Cerebellar nuclear complex (tissue), 1 donor: Measurements from ENCODE around the gene KRTAP19-3.
"Not testable (repeated sequence)": the region's sequence is repeated elsewhere in the genome, so short reads cannot be mapped to it uniquely, and the experiment has no call there.

Source experiments
- DNase-seq, 2 experiments: peaks; one replicate each; lab custom pipeline; 2025; lab: John Stamatoyannopoulos, UW

KRTAP19-3 gene

GRCh38 chr21:30491963-30492428 is at the start of gene KRTAP19-3:
Gene KRTAP19-3, minus strand, starts transcription at chr21:30492013. Its CDS starts 56 bp downstream, at chr21:30491957.
- no peak for DNase-seq

GRCh38 chr21:30518876-30519275 is 27.1 kb upstream of the KRTAP19-3 start:
- no peak for DNase-seq

- DNase-seq = no peak
Observed at GRCh38 chr21:30515681-30516080, 23.9 kb upstream of the KRTAP19-3 start.

GRCh38 chr21:30505621-30506205 is 13.9 kb upstream of the KRTAP19-3 start:
- DNase-seq = not testable (repeated sequence)

- DNase-seq = no peak
Observed at GRCh38 chr21:30502041-30502440, 10.2 kb upstream of the KRTAP19-3 start, which contains the start of gene KRTAP19-5. Gene KRTAP19-5, minus strand, starts transcription at chr21:30502141. Its CDS starts 51 bp downstream, at chr21:30502090.

- DNase-seq = no peak
Observed at GRCh38 chr21:30497065-30497464, 5.3 kb upstream of the KRTAP19-3 start, which contains the start of gene KRTAP19-4. Gene KRTAP19-4, minus strand, starts transcription at chr21:30497165. Its CDS starts 55 bp downstream, at chr21:30497110.

- DNase-seq = no peak
Observed at GRCh38 chr21:30487336-30487735, 4.5 kb downstream of the KRTAP19-3 start, which contains the start of gene KRTAP19-2. Gene KRTAP19-2, minus strand, starts transcription at chr21:30487436. Its CDS starts 88 bp downstream, at chr21:30487348.

GRCh38 chr21:30486180-30486579 is 5.6 kb downstream of the KRTAP19-3 start:
- DNase-seq = no peak

GRCh38 chr21:30482130-30482529 is 9.7 kb downstream of the KRTAP19-3 start:
- DNase-seq = no peak

- no peak for DNase-seq
Observed at GRCh38 chr21:30480145-30480544, 11.7 kb downstream of the KRTAP19-3 start, which contains the start of gene KRTAP19-1. Gene KRTAP19-1, minus strand, starts transcription at chr21:30480367. Its CDS starts 50 bp downstream, at chr21:30480317.

- DNase-seq = no peak
Observed at GRCh38 chr21:30479259-30479658, 12.6 kb downstream of the KRTAP19-3 start.

- DNase-seq = no peak
Observed at GRCh38 chr21:30478004-30478403, 13.8 kb downstream of the KRTAP19-3 start.

- no peak for DNase-seq
Observed at GRCh38 chr21:30468900-30469714, 22.7 kb downstream of the KRTAP19-3 start.

- no peak for DNase-seq
Observed at GRCh38 chr21:30463713-30464112, 28.1 kb downstream of the KRTAP19-3 start.

- no peak for DNase-seq
Observed at GRCh38 chr21:30448514-30448913, 43.3 kb downstream of the KRTAP19-3 start.

- DNase-seq = no peak
Observed at GRCh38 chr21:30447056-30447455, 44.8 kb downstream of the KRTAP19-3 start.

- no peak for DNase-seq
Observed at GRCh38 chr21:30444204-30444603, 47.6 kb downstream of the KRTAP19-3 start.

GRCh38 chr21:30443226-30443625 is 48.6 kb downstream of the KRTAP19-3 start:
- DNase-seq = no peak
